HCT116 (cell line): ENCODE measurements around the gene SMTNL2. TPM values are rescaled to one million over a fixed set of nuclear protein-coding genes. Genes with fewer than 3 reads are reported as not detected.

ENCODE experiments used
- ATAC-seq: fragments of 200-7000 bp; cut with Tn5 transposase; 2 replicates; pipeline ENCODE4 v1.9.1; 2020; ENCODE audit warnings: mild to moderate bottlenecking, moderate library complexity
- BruUV-seq: library from RNA; stranded (reverse); fragments of 400-500 nt; replicated peaks from 2 replicates; lab custom pipeline; 2021; lab: Mats Ljungman, UMichigan
- CTCF ChIA-PET: fragments of 300-600 bp; sonication (Branson Sonifier 250); formaldehyde crosslinking; loops from one replicate; lab custom pipeline; 2021; ENCODE audit warnings: antibody characterized with exemption; lab: Charles Lee
- POLR2A ChIA-PET: fragments of 300-600, 350-600 bp; sonication (Branson Sonifier 250); formaldehyde crosslinking; loops from one replicate; lab custom pipeline; 2021; ENCODE audit warnings: antibody characterized with exemption; lab: Charles Lee
- RAD21 ChIA-PET, 2 experiments: fragments of 300-600 bp; sonication (Branson Sonifier 250); formaldehyde crosslinking; loops; one replicate each; lab custom pipeline; 2023; ENCODE audit warnings: low total read pairs in 2 of 2; ENCODE audit not compliant: uncharacterized antibody in 2 of 2, unreplicated experiment in 2 of 2, low non-redundant PET in 1 of 2; lab: Charles Lee
- DNase-seq: peaks from one replicate; pipeline ENCODE4 v3.0.0-alpha.2; 2010; ENCODE audit warnings: low read depth, low spot score
- H2AFZ ChIP-seq: fragments of 200-600 bp; shearing (Covaris generic), sonication (generic); 2 replicates; pipeline ENCODE4 v1.6.1; 2017; ENCODE audit warnings: low read depth, mixed run types, mixed read lengths, antibody characterized with exemption, low read length; ENCODE audit not compliant: poor library complexity, severe bottlenecking
- H3K27ac ChIP-seq: 2 replicates; pipeline ENCODE4 v1.5.1; 2012; ENCODE audit warnings: low read depth, low read length
- H3K27me3 ChIP-seq: fragments of 200-600 bp; sonication (generic); 2 replicates; pipeline ENCODE4 v1.6.1; 2016; ENCODE audit warnings: mixed run types, low read length, mixed read lengths; ENCODE audit not compliant: insufficient read depth
- H3K36me3 ChIP-seq, 2 experiments: fragments of 200-500 bp in 1 of 2; fragments of 200-600 bp in 1 of 2; sonication (Bioruptor generic) in 1 of 2; sonication (generic) in 1 of 2; 2 replicates each; pipeline versions ENCODE4 v1.5.1 to v1.6.1; 2014 to 2016; ENCODE audit warnings: low read length in 2 of 2, inconsistent platforms in 1 of 2, mixed read lengths in 1 of 2, mixed run types in 1 of 2; ENCODE audit not compliant: insufficient read depth in 2 of 2, control insufficient read depth in 1 of 2
- H3K4me1 ChIP-seq, 2 experiments: fragments of 200-600 bp in 1 of 2; sonication (generic) in 1 of 2; 2 replicates each; pipeline versions ENCODE4 v1.5.1 to v1.6.1; 2012 to 2017; ENCODE audit warnings: low read length in 2 of 2, inconsistent platforms in 1 of 2, mild to moderate bottlenecking in 1 of 2, mixed read lengths in 1 of 2, mixed run types in 1 of 2, moderate library complexity in 1 of 2; ENCODE audit not compliant: insufficient read depth in 2 of 2, control insufficient read depth in 1 of 2
- H3K4me2 ChIP-seq: fragments of 200-600 bp; sonication (generic); 2 replicates; pipeline ENCODE4 v1.6.1; 2017; ENCODE audit warnings: mixed run types, low read length, mixed read lengths
- H3K4me3 ChIP-seq, 2 experiments: fragments of 200-600 bp in 1 of 2; sonication (generic) in 1 of 2; replicated peaks in 1 of 2; 2 replicates each; pipeline ENCODE4 v1.5.1; 2011 to 2016; ENCODE audit warnings: low read length in 2 of 2, control low read depth in 1 of 2, low read depth in 1 of 2, mild to moderate bottlenecking in 1 of 2, mixed read lengths in 1 of 2, mixed run types in 1 of 2
- H3K79me2 ChIP-seq: fragments of 200-600 bp; sonication (generic); 2 replicates; pipeline ENCODE4 v1.6.1; 2017; ENCODE audit warnings: mild to moderate bottlenecking, mixed run types, low read length, moderate library complexity, mixed read lengths; ENCODE audit not compliant: insufficient read depth
- H3K9ac ChIP-seq: fragments of 200-600 bp; sonication (generic); 2 replicates; pipeline ENCODE4 v1.6.1; 2016; ENCODE audit warnings: low read length, mixed read lengths
- H3K9me2 ChIP-seq: fragments of 200-600 bp; sonication (generic), shearing (Covaris generic); 2 replicates; pipeline ENCODE4 v1.6.1; 2017; ENCODE audit warnings: mixed run types, mild to moderate bottlenecking, moderate library complexity; ENCODE audit not compliant: insufficient read depth
- H3K9me3 ChIP-seq, 2 experiments: fragments of 200-500 bp in 1 of 2; fragments of 200-600 bp in 1 of 2; sonication (Bioruptor generic) in 1 of 2; sonication (generic) in 1 of 2; 2 replicates each; pipeline ENCODE4 v1.6.1; 2014 to 2017; ENCODE audit warnings: low read length in 2 of 2, mixed read lengths in 2 of 2, inconsistent platforms in 1 of 2, low read depth in 1 of 2, mild to moderate bottlenecking in 1 of 2, mixed run types in 1 of 2, moderate library complexity in 1 of 2; ENCODE audit not compliant: control insufficient read depth in 1 of 2, insufficient read depth in 1 of 2
- H4K20me1 ChIP-seq: fragments of 200-600 bp; sonication (generic), shearing (Covaris generic); 2 replicates; pipeline ENCODE4 v1.6.1; 2017; ENCODE audit warnings: mixed run types, mild to moderate bottlenecking, moderate library complexity; ENCODE audit not compliant: insufficient read depth
- ATF3 ChIP-seq: IDR thresholded peaks from 2 replicates; pipeline ENCODE4 v1.6.1; 2012
- CBX3 ChIP-seq: IDR thresholded peaks from 2 replicates; pipeline ENCODE4 v1.6.1; 2012; ENCODE audit warnings: low read depth
- ELF1 ChIP-seq: IDR thresholded peaks from 2 replicates; pipeline ENCODE4 v1.6.1; 2012; ENCODE audit warnings: low read depth, borderline replicate concordance
- EZH2 ChIP-seq: fragments of 200-600 bp; sonication (generic); IDR thresholded peaks from 2 replicates; pipeline ENCODE4 v1.6.1; 2017; ENCODE audit warnings: antibody characterized with exemption, mixed run types
- EZH2phosphoT487 ChIP-seq: fragments of 200-600 bp; IDR thresholded peaks from 2 replicates; pipeline ENCODE4 v1.6.1; 2018; ENCODE audit warnings: antibody characterized with exemption, borderline replicate concordance
- FOSL1 ChIP-seq: IDR thresholded peaks from 2 replicates; pipeline ENCODE4 v1.6.1; 2012; ENCODE audit warnings: low read depth
- JUND ChIP-seq: IDR thresholded peaks from 2 replicates; pipeline ENCODE4 v1.6.1; 2012
- MAX ChIP-seq: IDR thresholded peaks from 2 replicates; pipeline ENCODE4 v1.6.1; 2012
- POLR2AphosphoS5 ChIP-seq: IDR thresholded peaks from 2 replicates; pipeline ENCODE4 v1.6.1; 2011; ENCODE audit warnings: mild to moderate bottlenecking, low read depth, low read length, moderate library complexity
- RAD21 ChIP-seq: IDR thresholded peaks from 2 replicates; pipeline ENCODE4 v1.6.1; 2012; ENCODE audit warnings: low read depth, mild to moderate bottlenecking
- REST ChIP-seq: IDR thresholded peaks from 2 replicates; pipeline ENCODE4 v1.6.1; 2012; ENCODE audit warnings: low read depth
- SIN3A ChIP-seq: IDR thresholded peaks from 2 replicates; pipeline ENCODE4 v1.6.1; 2012; ENCODE audit warnings: low read depth
- SP1 ChIP-seq: IDR thresholded peaks from 2 replicates; pipeline ENCODE4 v1.6.1; 2012; ENCODE audit warnings: low read depth
- SRF ChIP-seq: IDR thresholded peaks from 2 replicates; pipeline ENCODE4 v1.6.1; 2012; ENCODE audit warnings: low read depth
- YY1 ChIP-seq: IDR thresholded peaks from 2 replicates; pipeline ENCODE4 v1.6.1; 2011; ENCODE audit warnings: low read length, low read depth, moderate library complexity, mild to moderate bottlenecking; ENCODE audit not compliant: insufficient replicate concordance; ENCODE audit errors: extremely low read depth
- ZFX ChIP-seq: fragments of 450-650 bp; IDR thresholded peaks from 2 replicates; pipeline ENCODE4 v1.6.1; 2017
- intact Hi-C: fragments of 100-400 bp; cut with micrococcal nuclease; formaldehyde crosslinking; loops from 2 replicates; pipeline ENCODE4 v1.10.0; 2022
- total RNA-seq: library from RNA; stranded (reverse); gene quantifications from one replicate; pipeline ENCODE4 v1.2.1, GENCODE V29; 2021; ENCODE audit not compliant: unreplicated experiment

SMTNL2 gene
- total RNA-seq, 1 experiment from 2014 or later = 2.3 TPM

GRCh38 chr17:4539025-4539424 is 45.3 kb upstream of the SMTNL2 start:
- no peak overlapping the region for H3K4me3 ChIP-seq
- no peaks in the 10 kb centered on the region for H3K27me3 ChIP-seq
- ChIA-PET RAD21 (no interaction called here), CTCF (no interaction called here), POLR2A (no interaction called here)
- no TSS peak for BruUV-seq
- no peak overlapping the region for H3K9ac ChIP-seq
- no peaks in the 10 kb centered on the region; the same call in 1 of the 2 replicates for H3K79me2 ChIP-seq
- no peak overlapping the region for H2AFZ ChIP-seq
- no peak overlapping the region for H3K4me2 ChIP-seq
- no peak for DNase-seq
- no peaks in the 10 kb centered on the region for H3K9me3 ChIP-seq
- no peak for TF ChIP-seq ZFX
- H3K27ac ChIP-seq = no peak overlapping the region
- peaks cover 19 to 44% of the 10 kb centered on the region in 2 experiments; a peak in 3 of 4 replicates for H3K36me3 ChIP-seq
- peaks cover 6 to 9% of the 10 kb centered on the region in 2 experiments; a peak in 3 of 4 replicates for H3K4me1 ChIP-seq
- ATAC-seq = no peak
- H4K20me1 ChIP-seq = no peaks in the 10 kb centered on the region; the same call in 1 of the 2 replicates
- intact Hi-C loops = no loop called here
- no peaks in the 10 kb centered on the region for H3K9me2 ChIP-seq

- Histone ChIP-seq H3K36me3 (peaks cover 19 to 48% of the 10 kb centered on the region in 2 experiments; a peak in 3 of 4 replicates), H3K9me3 (no peaks in the 10 kb centered on the region), H3K79me2 (no peaks in the 10 kb centered on the region; the same call in 1 of the 2 replicates), H3K4me2 (no peak overlapping the region), H2AFZ (no peak overlapping the region), H3K27ac (no peak overlapping the region), H3K4me3 (no peak overlapping the region), H3K27me3 (no peaks in the 10 kb centered on the region), H3K4me1 (peaks cover 0 to 3% of the 10 kb centered on the region in 2 experiments; a peak in 2 of 4 replicates), H3K9ac (no peak overlapping the region), H3K9me2 (no peaks in the 10 kb centered on the region), H4K20me1 (no peaks in the 10 kb centered on the region; the same call in 1 of the 2 replicates)
- TF ChIP-seq SIN3A (no peak), POLR2AphosphoS5 (no peak), ELF1 (no peak), MAX (no peak), ZFX (no peak), YY1 (no peak), CBX3 (no peak), RAD21 (no peak), JUND (no peak), EZH2 (no peak), FOSL1 (no peak), SRF (no peak), REST (no peak), EZH2phosphoT487 (no peak), SP1 (no peak), ATF3 (no peak)
- intact Hi-C loops = no loop called here
- no peak for ATAC-seq
- ChIA-PET POLR2A (no interaction called here), RAD21 (no interaction called here), CTCF (no interaction called here)
- DNase-seq = no peak
- no TSS peak for BruUV-seq
Measured at GRCh38 chr17:4539576-4540223, 44.6 kb upstream of the SMTNL2 start.
